ENCODE data around the gene SPTB.
"Not testable (repeated sequence)": the region's sequence is repeated elsewhere in the genome, so short reads cannot be mapped to it uniquely, and the experiment has no call there.

Gene SPTB

GRCh38 chr14:64879635-64880220 lies at the start of gene SPTB:
Gene SPTB, minus strand, starts transcription at chr14:64879907. Its CDS starts 56,813 bp downstream, at chr14:64823094.
- DNase-seq (ENCODE audit: low read depth in 2 of 2), result peak in 1 of 2 donors; percentile 40

GRCh38 chr14:64929014-64929359 lies 49.3 kb upstream of the SPTB start:
- no peak for DNase-seq (ENCODE audit: low read depth in 2 of 2)

- no peak for DNase-seq (ENCODE audit: low read depth in 2 of 2)
Observed at GRCh38 chr14:64928239-64929013, 48.7 kb upstream of the SPTB start.

GRCh38 chr14:64927031-64927430 lies 47.3 kb upstream of the SPTB start:
- DNase-seq (ENCODE audit: low read depth in 2 of 2), result no peak

DNA sequence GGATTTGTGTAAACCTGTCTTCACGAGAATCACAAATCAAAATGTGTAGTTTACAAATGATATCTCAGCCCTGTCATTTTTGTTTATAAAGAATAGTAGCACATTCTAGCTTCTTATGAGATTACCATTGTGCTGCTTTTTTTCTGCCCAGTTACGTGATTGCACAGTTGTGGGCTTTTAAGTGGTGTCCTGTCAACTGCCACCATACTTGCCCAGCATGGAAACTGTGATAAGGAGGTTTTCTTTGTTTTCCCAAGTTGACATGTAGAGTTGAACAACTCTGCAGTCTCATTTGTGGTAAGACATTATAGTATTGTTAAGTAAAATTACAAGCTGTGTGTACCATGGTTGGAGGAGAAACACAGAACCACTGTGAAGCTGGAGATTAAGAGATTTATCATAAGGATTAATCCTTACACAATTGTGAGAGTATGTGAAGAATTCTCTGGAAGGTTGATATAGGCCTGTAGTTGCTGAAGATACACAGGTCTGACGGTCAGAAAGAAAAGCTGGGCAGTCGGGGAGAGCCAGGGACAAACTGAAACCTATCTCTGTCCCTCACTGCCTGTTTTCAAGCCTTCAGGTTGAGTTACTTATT lies 46.8 kb upstream of the SPTB start:
- no peak for DNase-seq (ENCODE audit: low read depth in 2 of 2)

DNA sequence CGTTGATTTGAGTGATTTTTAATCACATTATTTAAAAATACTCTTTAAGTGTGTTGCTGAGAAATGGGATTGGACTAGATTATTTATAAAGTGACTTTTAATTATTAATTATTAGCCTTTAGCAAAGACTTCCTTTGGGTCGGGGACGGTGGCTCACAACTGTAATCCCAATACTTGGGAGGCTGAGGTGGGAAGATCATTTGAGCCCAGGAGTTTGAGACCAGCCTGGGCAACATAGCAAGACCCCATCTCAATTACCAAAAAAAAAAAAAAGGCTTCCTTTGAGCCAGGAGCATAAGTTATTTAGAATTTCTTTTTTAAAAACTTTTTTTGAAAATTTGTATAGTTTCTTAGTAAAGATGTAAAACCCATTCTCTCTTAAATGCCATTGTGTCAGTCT lies 43.3 kb upstream of the SPTB start:
- DNase-seq (ENCODE audit: low read depth in 2 of 2), result no peak

- no peak for DNase-seq (ENCODE audit: low read depth in 2 of 2)
Observed at GRCh38 chr14:64920465-64920864, 40.8 kb upstream of the SPTB start.

DNA sequence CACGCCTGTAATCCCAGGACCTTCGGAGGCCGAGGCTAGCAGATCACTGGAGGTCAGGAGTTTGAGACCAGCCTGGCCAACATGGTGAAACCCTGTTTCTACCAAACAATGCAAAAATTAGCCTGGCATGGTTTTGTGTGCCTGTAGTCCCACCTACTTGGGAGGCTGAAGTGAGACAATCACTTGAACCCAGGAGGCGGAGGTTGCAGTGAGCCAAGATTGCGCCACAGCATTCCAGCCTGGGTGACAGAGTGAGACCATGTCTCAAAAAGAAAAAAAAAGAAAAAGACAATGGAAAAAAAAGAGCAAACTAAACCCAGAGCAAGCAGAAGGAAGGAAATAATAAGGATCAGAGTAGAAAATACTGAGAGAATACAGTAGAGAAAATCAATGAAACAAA lies 39.9 kb upstream of the SPTB start:
- no peak for DNase-seq (ENCODE audit: low read depth in 2 of 2)

DNA sequence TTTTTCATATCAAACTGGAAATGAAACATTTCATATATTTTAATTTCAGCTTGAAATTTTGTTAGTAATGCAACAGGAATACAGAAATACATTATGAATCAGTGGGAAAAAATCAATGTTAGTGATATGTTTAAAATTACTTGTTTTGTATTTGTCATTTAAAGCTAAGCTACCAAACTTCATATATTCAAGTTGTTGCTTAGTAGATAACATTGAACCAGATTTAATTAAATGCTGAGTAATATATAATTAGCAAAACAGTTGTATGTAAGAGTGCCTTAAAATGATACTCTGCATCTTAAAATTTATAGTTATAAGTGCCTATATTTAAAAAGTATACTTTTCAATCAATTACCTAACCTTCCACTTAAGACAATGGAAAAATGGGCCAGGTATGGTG lies 39.5 kb upstream of the SPTB start:
- no peak for DNase-seq (ENCODE audit: low read depth in 2 of 2)

DNA sequence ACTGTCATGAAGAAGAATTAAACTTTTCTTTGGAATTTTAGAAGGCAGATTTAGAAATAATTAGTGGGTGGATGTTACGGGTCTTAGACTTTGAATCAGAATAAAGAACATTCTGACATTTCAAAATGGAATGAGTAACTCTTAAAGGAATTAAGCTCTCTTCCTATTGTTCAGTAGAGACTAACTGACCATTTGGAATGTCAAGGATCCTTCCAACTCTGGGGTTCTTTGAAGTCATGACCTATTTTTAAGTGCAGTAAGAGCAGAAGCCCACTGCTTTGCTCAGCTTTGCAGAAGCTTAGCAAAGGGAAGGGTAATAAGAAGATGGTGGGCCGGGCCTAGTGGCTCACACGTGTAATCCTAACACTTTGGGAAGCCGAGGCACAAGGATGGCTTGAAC lies 38.5 kb upstream of the SPTB start:
- no peak for DNase-seq (ENCODE audit: low read depth in 2 of 2)

- DNase-seq (ENCODE audit: low read depth in 2 of 2), result no peak
Observed at GRCh38 chr14:64915797-64916196, 36.1 kb upstream of the SPTB start.

DNA sequence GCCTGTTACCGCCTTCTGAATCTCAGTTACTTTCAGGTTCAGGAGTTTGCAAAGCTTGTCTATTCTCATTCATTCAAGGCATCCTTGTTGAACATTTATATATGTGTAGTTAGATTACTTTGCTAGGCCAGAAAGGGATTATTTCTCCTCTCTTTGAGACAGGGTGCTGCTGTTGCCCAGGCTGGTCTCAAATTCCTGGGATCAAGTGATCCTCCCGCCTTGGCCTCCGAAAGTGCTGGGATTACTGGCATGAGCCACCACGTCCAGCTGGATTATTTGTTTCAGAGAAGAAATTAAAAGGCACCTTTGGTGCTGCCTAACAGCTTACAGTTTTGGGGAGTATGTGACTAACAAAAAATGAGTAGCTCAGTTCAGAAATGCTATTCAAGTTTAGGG lies 35.3 kb upstream of the SPTB start:
- DNase-seq (ENCODE audit: low read depth in 2 of 2), result no peak

GRCh38 chr14:64914237-64915028 lies 34.7 kb upstream of the SPTB start, which contains the start of gene CHURC1:
Gene CHURC1, plus strand, starts transcription at chr14:64914455. Its CDS starts 41 bp downstream, at chr14:64914496.
- DNase-seq (ENCODE audit: low read depth in 2 of 2), result peak; percentile 93 to 97

- not testable (repeated sequence) for DNase-seq (ENCODE audit: low read depth in 2 of 2)
Observed at GRCh38 chr14:64913477-64913876, 33.8 kb upstream of the SPTB start.

GRCh38 chr14:64912261-64912660 lies 32.6 kb upstream of the SPTB start:
- no peak for DNase-seq (ENCODE audit: low read depth in 2 of 2)

DNA sequence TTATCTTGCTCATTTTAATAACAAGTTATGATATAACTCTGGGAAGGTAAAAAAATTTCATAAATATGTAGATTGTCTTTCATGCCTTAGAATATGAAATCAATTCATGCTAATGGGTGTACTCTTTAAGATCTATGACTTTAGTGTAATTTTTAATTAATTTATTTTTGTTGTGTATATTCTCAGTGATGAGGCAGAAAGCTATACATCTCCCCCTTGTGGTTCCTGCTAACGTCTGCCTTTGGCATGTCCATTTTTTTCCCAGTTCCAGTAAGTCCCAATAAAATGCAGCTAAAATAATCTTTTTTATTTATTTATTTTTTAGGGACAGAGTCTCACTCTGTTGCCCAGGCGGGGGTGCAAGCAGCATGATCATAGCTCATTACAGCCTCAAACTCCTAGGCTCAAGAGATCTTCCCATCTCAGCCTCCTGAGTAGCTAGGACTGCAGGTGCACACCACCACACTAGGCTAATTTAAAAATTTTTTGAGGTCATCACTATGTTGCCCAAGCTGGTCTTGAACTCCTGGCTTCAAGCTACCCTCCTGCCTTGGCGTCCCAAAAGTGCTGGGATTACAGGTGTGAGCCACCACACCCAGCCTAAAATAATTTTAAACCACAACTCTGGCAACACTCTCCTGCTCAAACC lies 31.3 kb upstream of the SPTB start:
- DNase-seq (ENCODE audit: low read depth in 2 of 2), result no peak

GRCh38 chr14:64906022-64906421 lies 26.3 kb upstream of the SPTB start:
- no peak for DNase-seq (ENCODE audit: low read depth in 2 of 2)

- DNase-seq (ENCODE audit: low read depth in 2 of 2), result no peak
Observed at GRCh38 chr14:64899958-64900357, 20.3 kb upstream of the SPTB start.

GRCh38 chr14:64891839-64892375 lies 12.2 kb upstream of the SPTB start:
- DNase-seq (ENCODE audit: low read depth in 2 of 2), result no peak

DNA sequence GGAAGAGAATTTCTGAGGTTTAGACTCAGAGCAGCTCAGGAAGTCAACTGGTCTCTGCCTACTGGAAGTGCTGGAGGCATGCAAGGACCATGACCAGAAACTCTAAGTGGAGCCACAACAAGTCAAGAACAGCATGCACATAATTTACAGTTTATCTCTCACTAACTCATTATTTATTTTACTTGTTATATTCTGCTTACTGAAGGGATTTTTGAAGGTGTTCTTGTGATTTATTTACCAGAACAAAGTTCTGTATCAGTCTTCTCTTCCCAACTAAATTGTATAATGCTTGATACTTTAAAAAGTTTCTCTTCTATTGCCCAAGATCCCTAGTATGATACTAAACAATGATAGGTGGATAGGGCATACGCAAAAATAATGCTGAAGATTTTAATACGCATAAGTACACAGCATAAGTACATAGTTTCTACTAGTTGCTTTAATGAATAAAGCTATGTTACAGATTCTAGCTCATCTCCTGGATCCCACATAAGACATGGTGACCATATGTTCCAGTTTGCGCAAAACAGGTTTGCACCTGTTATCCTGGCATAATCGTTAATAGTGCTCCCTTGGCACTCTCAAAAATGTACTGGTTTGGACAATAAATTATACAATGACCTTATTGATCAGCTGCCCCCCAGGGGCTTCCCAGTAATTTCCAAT lies 11.6 kb upstream of the SPTB start:
- DNase-seq (ENCODE audit: low read depth in 2 of 2), result no peak

- no peak for DNase-seq (ENCODE audit: low read depth in 2 of 2)
Observed at GRCh38 chr14:64889352-64889751, 9.6 kb upstream of the SPTB start.
